Activated CD8-positive, alpha-beta memory T cell treated with anti-CD3 and anti-CD28 coated beads, Interleukin-2, amount 50 U/mL, for 1 hour (primary cell): Measurements from ENCODE around the gene IER3.

Experiments used
- DNase-seq: peaks from one replicate; pipeline ENCODE4 v3.0.0-alpha.2; 2020; ENCODE audit errors: extremely low read depth

The IER3 gene

GRCh38 chr6:30747902-30748769 is 3.8 kb upstream of the IER3 start:
- no peak for DNase-seq

GRCh38 chr6:30747300-30747687 is 2.9 kb upstream of the IER3 start:
- DNase-seq = no peak

GRCh38 chr6:30743099-30744053 is 971 bp downstream of the IER3 start:
- DNase-seq = no peak

- no peak for DNase-seq
These were observed 1.8 kb downstream of the IER3 start, which contains the start of gene FLOT1 for GRCh38 chr6:30742316-30743098. Gene FLOT1, minus strand, starts transcription at chr6:30742687. Its CDS starts 498 bp downstream, at chr6:30742189.

GRCh38 chr6:30741789-30742315 is 2.5 kb downstream of the IER3 start:
- DNase-seq = no peak

GRCh38 chr6:30741063-30741779 is 3.1 kb downstream of the IER3 start:
- no peak for DNase-seq

GRCh38 chr6:30740540-30740870 is 3.8 kb downstream of the IER3 start:
- no peak for DNase-seq

GRCh38 chr6:30738532-30738931 is 5.8 kb downstream of the IER3 start:
- no peak for DNase-seq

- no peak for DNase-seq
These were observed 8.6 kb downstream of the IER3 start for GRCh38 chr6:30735668-30736314.

GRCh38 chr6:30732237-30732943 is 12.0 kb downstream of the IER3 start:
- DNase-seq = no peak

GRCh38 chr6:30730601-30731435 is 13.5 kb downstream of the IER3 start:
- DNase-seq = no peak

GRCh38 chr6:30727920-30728553 is 16.3 kb downstream of the IER3 start:
- no peak for DNase-seq

- no peak for DNase-seq
These were observed 17.6 kb downstream of the IER3 start for GRCh38 chr6:30726506-30727413.

GRCh38 chr6:30725713-30726505 is 18.4 kb downstream of the IER3 start:
- no peak for DNase-seq

GRCh38 chr6:30724906-30725667 is 19.3 kb downstream of the IER3 start:
- no peak for DNase-seq
